A549 treated with GW870086 at 1 μM for 4 hours (cell line): ENCODE measurements around the gene RBM17. TPM values are rescaled to one million over a fixed set of nuclear protein-coding genes. Genes with fewer than 3 reads are reported as not detected.

ENCODE experiments used
- total RNA-seq: library from RNA; stranded (reverse); fragments of 200-300 nt; extraction: Qiagen RNA extraction; gene quantifications from 5 replicates; pipeline ENCODE4 v1.2.3, GENCODE V29; 2022; ENCODE audit warnings: low read depth

RBM17 gene
- 102 to 116 TPM (median 114 TPM) in 5 replicates for total RNA-seq

GRCh38 chr10:6088721-6089333 lies at the start of gene RBM17:
TSS of gene RBM17 (plus strand) at chr10:6089034. CDS start at chr10:6097066, 8,032 bp downstream.

GRCh38 chr10:6062101-6062771 lies 26.6 kb upstream of the RBM17 start, which contains the start of gene IL2RA:
TSS of gene IL2RA (minus strand) at chr10:6062367. CDS start at chr10:6062151, 216 bp downstream.

Other genes with a start within 250 kb of the RBM17 start
- 8.0 to 12.3 TPM (median 11.1 TPM) in 5 replicates for gene ANKRD16, start 199.1 kb upstream of the RBM17 start, total RNA-seq
- 35.9 to 44.7 TPM (median 37.8 TPM) in 5 replicates for gene FBH1, start 198.8 kb upstream of the RBM17 start, total RNA-seq
- gene IL15RA, start 111.5 kb upstream of the RBM17 start, total RNA-seq = 2.3 to 3.0 TPM (median 2.6 TPM) in 5 replicates
- not detected in 5 replicates for gene IL2RA, start 26.7 kb upstream of the RBM17 start, total RNA-seq
- 131 to 158 TPM (median 153 TPM) in 5 replicates for gene PFKFB3, start 113.9 kb downstream of the RBM17 start, total RNA-seq